SK-N-SH (cell line): ENCODE measurements around the gene RARG. TPM values are rescaled to one million over a fixed set of nuclear protein-coding genes. Genes with fewer than 3 reads are reported as not detected.

ENCODE experiments used
- CTCF ChIA-PET: fragments of 300-600, 350-600 bp; formaldehyde crosslinking; extraction: SDS; loops from one replicate; lab custom pipeline; 2021; lab: Yijun Ruan, JAX
- POLR2A ChIA-PET: fragments of 350-600 bp; sonication (Branson Sonifier 250); formaldehyde crosslinking; extraction: SDS; loops from one replicate; lab custom pipeline; 2020; ENCODE audit warnings: antibody characterized with exemption, inconsistent platforms; lab: Yijun Ruan, JAX
- DNase-seq: peaks from one replicate; pipeline ENCODE4 v3.0.0; 2012
- H2AFZ ChIP-seq: fragments of 200-600 bp; sonication (generic); 2 replicates; pipeline ENCODE4 v1.8.1; 2016; ENCODE audit warnings: antibody characterized with exemption, mild to moderate bottlenecking, low read depth
- H3F3A ChIP-seq: fragments of 200-600 bp; sonication (generic); replicated peaks from 2 replicates; pipeline ENCODE3; 2016; ENCODE audit warnings: antibody characterized with exemption, mild to moderate bottlenecking; ENCODE audit not compliant: insufficient read depth
- H3K27ac ChIP-seq, 2 experiments: fragments of 200-500 bp in 1 of 2; fragments of 200-600 bp in 1 of 2; sonication (Bioruptor generic) in 1 of 2; sonication (generic), shearing (Covaris generic) in 1 of 2; 2 replicates each; pipeline versions ENCODE4 v1.5.1 to v1.6.1; 2014 to 2016; ENCODE audit warnings: low read depth in 2 of 2, inconsistent platforms in 1 of 2, low read length in 1 of 2, mild to moderate bottlenecking in 1 of 2, mixed read lengths in 1 of 2
- H3K27me3 ChIP-seq: fragments of 200-600 bp; sonication (generic), shearing (Covaris generic); 2 replicates; pipeline ENCODE4 v1.6.1; 2016; ENCODE audit warnings: mixed run types; ENCODE audit not compliant: insufficient read depth
- H3K36me3 ChIP-seq, 2 experiments: fragments of 200-500 bp in 1 of 2; fragments of 200-600 bp in 1 of 2; sonication (Bioruptor generic) in 1 of 2; sonication (generic) in 1 of 2; replicated peaks in 1 of 2; 2 replicates each; pipeline versions ENCODE3 to v1.5.1; 2014 to 2016; ENCODE audit warnings: low read length in 1 of 2, mild to moderate bottlenecking in 1 of 2; ENCODE audit not compliant: insufficient read depth in 2 of 2, control insufficient read depth in 1 of 2
- H3K4me1 ChIP-seq, 2 experiments: fragments of 200-500 bp in 1 of 2; fragments of 200-600 bp in 1 of 2; sonication (Bioruptor generic) in 1 of 2; sonication (generic), shearing (Covaris generic) in 1 of 2; 2 replicates each; pipeline versions ENCODE4 v1.5.1 to v1.6.1; 2014 to 2016; ENCODE audit warnings: low read depth in 1 of 2, low read length in 1 of 2, mixed run types in 1 of 2; ENCODE audit not compliant: insufficient read depth in 2 of 2, control insufficient read depth in 1 of 2
- H3K4me2 ChIP-seq: fragments of 200-600 bp; sonication (generic), shearing (Covaris generic); 2 replicates; pipeline ENCODE4 v1.6.1; 2017; ENCODE audit warnings: mixed run types
- H3K4me3 ChIP-seq, 2 experiments: fragments of 200-500 bp in 1 of 2; fragments of 200-600 bp in 1 of 2; sonication (Bioruptor generic) in 1 of 2; sonication (generic), shearing (Covaris generic) in 1 of 2; 2 replicates each; pipeline versions ENCODE4 v1.5.1 to v1.8.1; 2014 to 2016; ENCODE audit warnings: low read depth in 2 of 2, inconsistent platforms in 1 of 2, low read length in 1 of 2, mild to moderate bottlenecking in 1 of 2, mixed read lengths in 1 of 2, moderate library complexity in 1 of 2
- H3K79me2 ChIP-seq: fragments of 200-600 bp; sonication (generic); 2 replicates; pipeline ENCODE4 v1.8.1; 2017; ENCODE audit warnings: mild to moderate bottlenecking; ENCODE audit not compliant: insufficient read depth
- H3K9ac ChIP-seq: fragments of 200-600 bp; sonication (generic); 2 replicates; pipeline ENCODE4 v1.6.1; 2017; ENCODE audit warnings: mixed run types
- H3K9me2 ChIP-seq: fragments of 200-600 bp; sonication (generic); 2 replicates; pipeline ENCODE4 v1.6.1; 2017; ENCODE audit warnings: mixed run types
- H3K9me3 ChIP-seq: fragments of 200-600 bp; sonication (generic); 2 replicates; pipeline ENCODE4 v1.6.1; 2017; ENCODE audit warnings: mixed run types, mild to moderate bottlenecking, moderate library complexity
- H4K20me1 ChIP-seq: fragments of 200-600 bp; sonication (generic); 2 replicates; pipeline ENCODE4 v1.6.1; 2017; ENCODE audit warnings: mild to moderate bottlenecking, mixed run types; ENCODE audit not compliant: insufficient read depth
- JUND ChIP-seq: IDR thresholded peaks from 2 replicates; pipeline ENCODE4 v1.4.0; 2012
- SMC3 ChIP-seq: IDR thresholded peaks from 2 replicates; pipeline ENCODE4 v1.6.1; 2012; ENCODE audit warnings: low read depth, low read length, improper control_type of control experiment
- TAF1 ChIP-seq: IDR thresholded peaks from 2 replicates; pipeline ENCODE4 v1.6.1; 2012; ENCODE audit warnings: low read depth, mild to moderate bottlenecking, low read length, moderate library complexity, borderline replicate concordance
- WGBS: methylation state at CpG from one replicate; pipeline ENCODE4 v1.1.6; 2017; ENCODE audit warnings: low lambda C conversion rate; 5-methylcytosine and 5-hydroxymethylcytosine counted together
- polyA plus RNA-seq, 3 experiments: library from polyadenylated mRNA; depleted of rRNA; stranded (reverse); fragments of >200 nt; gene quantifications; 2 replicates each; pipeline ENCODE4 v1.2.3, GENCODE V29; 2012
- TF ChIP-seq, protein P1 (sequence below): fragments of 200-600 bp; sonication (generic); IDR thresholded peaks from 2 replicates; pipeline ENCODE4 v1.6.1; 2017; ENCODE audit warnings: antibody characterized with exemption, mild to moderate bottlenecking, moderate library complexity
- TF ChIP-seq, protein P2 (sequence below): IDR thresholded peaks from 2 replicates; pipeline ENCODE4 v1.4.0; 2012; ENCODE audit warnings: low read depth, borderline replicate concordance

The RARG gene
- polyA plus RNA-seq, 1 of the 3 experiments (the other 2 are of a cell fraction) = 36.6 TPM

DNA sequence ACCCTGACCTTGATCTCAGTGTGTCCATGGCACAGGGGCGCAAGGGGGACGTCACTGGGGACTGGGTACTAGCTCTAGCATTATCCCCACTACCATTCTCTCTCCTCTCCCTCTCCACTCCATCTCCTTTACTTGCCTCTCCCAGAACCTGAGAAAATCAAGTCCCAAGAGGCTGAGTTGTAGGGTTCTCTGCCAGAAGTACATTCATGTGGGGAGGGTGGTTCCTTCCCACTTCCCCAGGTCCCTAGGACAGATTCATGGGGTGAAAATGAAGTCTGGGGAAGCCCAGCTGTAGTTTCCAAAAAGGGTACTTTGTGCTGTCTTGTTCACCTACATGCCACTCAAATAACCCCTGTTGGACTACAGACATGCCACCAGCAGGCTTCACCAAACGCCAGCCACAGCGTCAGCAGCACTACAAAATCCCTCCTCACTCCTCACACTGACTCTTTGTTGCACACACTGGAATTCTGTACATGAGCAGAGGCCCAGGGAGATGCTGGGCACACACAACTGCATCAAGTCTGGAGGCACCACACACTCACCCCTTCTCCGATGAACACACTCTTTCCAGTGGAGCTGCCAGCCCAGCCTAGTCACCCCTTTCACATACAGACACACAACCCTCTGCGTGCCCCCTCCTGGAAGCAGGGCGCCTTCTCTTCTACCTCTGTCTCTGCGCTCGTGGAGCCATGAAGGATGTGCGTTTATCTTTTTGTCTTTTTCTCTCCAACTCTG is 6.9 kb downstream of the RARG start:
- Histone ChIP-seq H3K4me1 (peaks cover 41 to 51% of the 10 kb centered on the region in 2 experiments), H3K4me2 (peak overlapping the region; percentile 80; the same call in 1 of the 2 replicates), H3K36me3 (peaks cover 0 to 8% of the 10 kb centered on the region in 2 experiments), H3K4me3 (no peak overlapping the region), H3K9ac (no peak overlapping the region), H3F3A (peaks cover 34% of the 10 kb centered on the region), H3K27me3 (no peaks in the 10 kb centered on the region), H3K9me2 (no peaks in the 10 kb centered on the region), H3K27ac (peak overlapping the region; percentile 99), H2AFZ (no peak overlapping the region), H4K20me1 (no peaks in the 10 kb centered on the region), H3K9me3 (no peaks in the 10 kb centered on the region), H3K79me2 (peaks cover under 1% of the 10 kb centered on the region; the same call in 1 of the 2 replicates)
- ChIA-PET CTCF (interaction anchor here (0.8 to 1.1 kb wide), 4 partner anchors 12 to 27 kb away, joined by 3 to 4 read pairs (median 4); no protein-coding TSS in a partner anchor), POLR2A (no interaction called here)
- TF ChIP-seq JUND (no peak), SMC3 (no peak), TAF1 (no peak)
- WGBS = 94% methylated on average over 10 of the region's 10 CpGs
- no peak for DNase-seq

- WGBS = 70% methylated on average over 9 of the region's 11 CpGs
- Histone ChIP-seq H3K27ac (peak overlapping the region; percentile 99), H3F3A (peaks cover 34% of the 10 kb centered on the region)
These were observed 7.7 kb downstream of the RARG start for GRCh38 chr12:53224061-53224896.

More at GRCh38 chr12:53224061-53224896, 7.7 kb downstream of the RARG start:
- no peak overlapping the region for H3K4me3 ChIP-seq
- H4K20me1 ChIP-seq = no peaks in the 10 kb centered on the region
- H3K9me2 ChIP-seq = no peaks in the 10 kb centered on the region
- no peak overlapping the region; the same call in 1 of the 2 replicates for H3K9ac ChIP-seq
- CTCF ChIA-PET = interaction anchor here (0.8 to 2.2 kb wide), 5 partner anchors 11 to 63 kb away, joined by 3 to 15 read pairs (median 4); a partner anchor contains a TSS
- H3K4me2 ChIP-seq = peak overlapping the region; percentile 80
- no peak overlapping the region for H2AFZ ChIP-seq
- H3K9me3 ChIP-seq = no peaks in the 10 kb centered on the region
- peaks cover 7% of the 10 kb centered on the region for H3K79me2 ChIP-seq
- no peaks in the 10 kb centered on the region for H3K27me3 ChIP-seq
- TF ChIP-seq, protein P1, sequence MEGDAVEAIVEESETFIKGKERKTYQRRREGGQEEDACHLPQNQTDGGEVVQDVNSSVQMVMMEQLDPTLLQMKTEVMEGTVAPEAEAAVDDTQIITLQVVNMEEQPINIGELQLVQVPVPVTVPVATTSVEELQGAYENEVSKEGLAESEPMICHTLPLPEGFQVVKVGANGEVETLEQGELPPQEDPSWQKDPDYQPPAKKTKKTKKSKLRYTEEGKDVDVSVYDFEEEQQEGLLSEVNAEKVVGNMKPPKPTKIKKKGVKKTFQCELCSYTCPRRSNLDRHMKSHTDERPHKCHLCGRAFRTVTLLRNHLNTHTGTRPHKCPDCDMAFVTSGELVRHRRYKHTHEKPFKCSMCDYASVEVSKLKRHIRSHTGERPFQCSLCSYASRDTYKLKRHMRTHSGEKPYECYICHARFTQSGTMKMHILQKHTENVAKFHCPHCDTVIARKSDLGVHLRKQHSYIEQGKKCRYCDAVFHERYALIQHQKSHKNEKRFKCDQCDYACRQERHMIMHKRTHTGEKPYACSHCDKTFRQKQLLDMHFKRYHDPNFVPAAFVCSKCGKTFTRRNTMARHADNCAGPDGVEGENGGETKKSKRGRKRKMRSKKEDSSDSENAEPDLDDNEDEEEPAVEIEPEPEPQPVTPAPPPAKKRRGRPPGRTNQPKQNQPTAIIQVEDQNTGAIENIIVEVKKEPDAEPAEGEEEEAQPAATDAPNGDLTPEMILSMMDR = peak; percentile 46
- TF ChIP-seq, protein P2, sequence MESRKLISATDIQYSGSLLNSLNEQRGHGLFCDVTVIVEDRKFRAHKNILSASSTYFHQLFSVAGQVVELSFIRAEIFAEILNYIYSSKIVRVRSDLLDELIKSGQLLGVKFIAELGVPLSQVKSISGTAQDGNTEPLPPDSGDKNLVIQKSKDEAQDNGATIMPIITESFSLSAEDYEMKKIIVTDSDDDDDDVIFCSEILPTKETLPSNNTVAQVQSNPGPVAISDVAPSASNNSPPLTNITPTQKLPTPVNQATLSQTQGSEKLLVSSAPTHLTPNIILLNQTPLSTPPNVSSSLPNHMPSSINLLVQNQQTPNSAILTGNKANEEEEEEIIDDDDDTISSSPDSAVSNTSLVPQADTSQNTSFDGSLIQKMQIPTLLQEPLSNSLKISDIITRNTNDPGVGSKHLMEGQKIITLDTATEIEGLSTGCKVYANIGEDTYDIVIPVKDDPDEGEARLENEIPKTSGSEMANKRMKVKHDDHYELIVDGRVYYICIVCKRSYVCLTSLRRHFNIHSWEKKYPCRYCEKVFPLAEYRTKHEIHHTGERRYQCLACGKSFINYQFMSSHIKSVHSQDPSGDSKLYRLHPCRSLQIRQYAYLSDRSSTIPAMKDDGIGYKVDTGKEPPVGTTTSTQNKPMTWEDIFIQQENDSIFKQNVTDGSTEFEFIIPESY = no peak
- TF ChIP-seq, all 33 proteins: peak for 1
- H3K36me3 ChIP-seq = peaks cover 0 to 8% of the 10 kb centered on the region in 2 experiments
- POLR2A ChIA-PET = no interaction called here
- peak; percentile 69 for DNase-seq
- peaks cover 42 to 52% of the 10 kb centered on the region in 2 experiments for H3K4me1 ChIP-seq
